GM19372 (cell line): Measurements from ENCODE around the gene INSIG2.

Experiments
- ATAC-seq: cut with Tn5 transposase; IDR thresholded peaks from one replicate; pipeline ENCODE4 v1.9.1; 2021; ENCODE audit warnings: mild to moderate bottlenecking, low read depth, moderate library complexity; ENCODE audit not compliant: unreplicated experiment

INSIG2 gene

GRCh38 chr2:118095610-118096009 lies 7.3 kb downstream of the INSIG2 start:
- ATAC-seq, result no peak

GRCh38 chr2:118097657-118098056 lies 9.4 kb downstream of the INSIG2 start:
- no peak for ATAC-seq

- ATAC-seq, result no peak
Observed at GRCh38 chr2:118098307-118099030, 10.2 kb downstream of the INSIG2 start.

GRCh38 chr2:118102433-118103082 lies 14.3 kb downstream of the INSIG2 start:
- no peak for ATAC-seq

- peak; percentile 99 for ATAC-seq
Observed at GRCh38 chr2:118103951-118104940, 16.0 kb downstream of the INSIG2 start.

- ATAC-seq, result no peak
Observed at GRCh38 chr2:118105497-118105896, 17.2 kb downstream of the INSIG2 start.

GRCh38 chr2:118106926-118107325 lies 18.7 kb downstream of the INSIG2 start:
- ATAC-seq, result no peak

GRCh38 chr2:118110310-118110709 lies 22.0 kb downstream of the INSIG2 start:
- no peak for ATAC-seq

- no peak for ATAC-seq
Observed at GRCh38 chr2:118110991-118111390, 22.7 kb downstream of the INSIG2 start.

- no peak for ATAC-seq
Observed at GRCh38 chr2:118112771-118113334, 24.6 kb downstream of the INSIG2 start.

GRCh38 chr2:118114863-118115262 lies 26.6 kb downstream of the INSIG2 start:
- no peak for ATAC-seq

GRCh38 chr2:118115761-118116160 lies 27.5 kb downstream of the INSIG2 start:
- ATAC-seq, result no peak

- ATAC-seq, result no peak
Observed at GRCh38 chr2:118118479-118118878, 30.2 kb downstream of the INSIG2 start.

GRCh38 chr2:118119158-118119727 lies 31.0 kb downstream of the INSIG2 start:
- ATAC-seq, result no peak

- ATAC-seq, result no peak
Observed at GRCh38 chr2:118119761-118120400, 31.6 kb downstream of the INSIG2 start.

- ATAC-seq, result no peak
Observed at GRCh38 chr2:118120401-118120780, 32.1 kb downstream of the INSIG2 start.

- no peak for ATAC-seq
Observed at GRCh38 chr2:118121101-118121500, 32.8 kb downstream of the INSIG2 start.

- ATAC-seq, result no peak
Observed at GRCh38 chr2:118121986-118122524, 33.8 kb downstream of the INSIG2 start.

GRCh38 chr2:118122594-118123281 lies 34.5 kb downstream of the INSIG2 start:
- peak; percentile 93 for ATAC-seq
